GM12864 (cell line): Measurements from ENCODE around the gene TMEM184B.
"Not testable (repeated sequence)": the region's sequence is repeated elsewhere in the genome, so short reads cannot be mapped to it uniquely, and the experiment has no call there.

ENCODE experiments used
- DNase-seq: peaks from one replicate; pipeline ENCODE4 v3.0.0-alpha.2; 2011; ENCODE audit warnings: low read depth
- H3K4me3 ChIP-seq: 2 replicates; pipeline ENCODE4 v1.5.1; 2011; ENCODE audit warnings: mild to moderate bottlenecking, low read depth, low read length, control low read depth
- TF ChIP-seq, protein P1 (sequence below): IDR thresholded peaks from 2 replicates; pipeline ENCODE4 v1.5.1; 2011; ENCODE audit warnings: low read depth, mild to moderate bottlenecking, moderate library complexity, low read length, control low read depth, inconsistent platforms; ENCODE audit errors: missing control alignments

TMEM184B gene

GRCh38 chr22:38177926-38178604 lies 94.7 kb downstream of the TMEM184B start:
- TF ChIP-seq, protein P1, sequence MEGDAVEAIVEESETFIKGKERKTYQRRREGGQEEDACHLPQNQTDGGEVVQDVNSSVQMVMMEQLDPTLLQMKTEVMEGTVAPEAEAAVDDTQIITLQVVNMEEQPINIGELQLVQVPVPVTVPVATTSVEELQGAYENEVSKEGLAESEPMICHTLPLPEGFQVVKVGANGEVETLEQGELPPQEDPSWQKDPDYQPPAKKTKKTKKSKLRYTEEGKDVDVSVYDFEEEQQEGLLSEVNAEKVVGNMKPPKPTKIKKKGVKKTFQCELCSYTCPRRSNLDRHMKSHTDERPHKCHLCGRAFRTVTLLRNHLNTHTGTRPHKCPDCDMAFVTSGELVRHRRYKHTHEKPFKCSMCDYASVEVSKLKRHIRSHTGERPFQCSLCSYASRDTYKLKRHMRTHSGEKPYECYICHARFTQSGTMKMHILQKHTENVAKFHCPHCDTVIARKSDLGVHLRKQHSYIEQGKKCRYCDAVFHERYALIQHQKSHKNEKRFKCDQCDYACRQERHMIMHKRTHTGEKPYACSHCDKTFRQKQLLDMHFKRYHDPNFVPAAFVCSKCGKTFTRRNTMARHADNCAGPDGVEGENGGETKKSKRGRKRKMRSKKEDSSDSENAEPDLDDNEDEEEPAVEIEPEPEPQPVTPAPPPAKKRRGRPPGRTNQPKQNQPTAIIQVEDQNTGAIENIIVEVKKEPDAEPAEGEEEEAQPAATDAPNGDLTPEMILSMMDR, result no peak
- DNase-seq, result no peak
- H3K4me3 ChIP-seq, result no peak overlapping the region

- not testable (repeated sequence) for DNase-seq, H3K4me3 ChIP-seq
Observed at GRCh38 chr22:38177571-38177925, 95.3 kb downstream of the TMEM184B start.

GRCh38 chr22:38177044-38177443 lies 95.8 kb downstream of the TMEM184B start:
- no peak overlapping the region for H3K4me3 ChIP-seq
- no peak for DNase-seq
- TF ChIP-seq, protein P1, result no peak

DNA sequence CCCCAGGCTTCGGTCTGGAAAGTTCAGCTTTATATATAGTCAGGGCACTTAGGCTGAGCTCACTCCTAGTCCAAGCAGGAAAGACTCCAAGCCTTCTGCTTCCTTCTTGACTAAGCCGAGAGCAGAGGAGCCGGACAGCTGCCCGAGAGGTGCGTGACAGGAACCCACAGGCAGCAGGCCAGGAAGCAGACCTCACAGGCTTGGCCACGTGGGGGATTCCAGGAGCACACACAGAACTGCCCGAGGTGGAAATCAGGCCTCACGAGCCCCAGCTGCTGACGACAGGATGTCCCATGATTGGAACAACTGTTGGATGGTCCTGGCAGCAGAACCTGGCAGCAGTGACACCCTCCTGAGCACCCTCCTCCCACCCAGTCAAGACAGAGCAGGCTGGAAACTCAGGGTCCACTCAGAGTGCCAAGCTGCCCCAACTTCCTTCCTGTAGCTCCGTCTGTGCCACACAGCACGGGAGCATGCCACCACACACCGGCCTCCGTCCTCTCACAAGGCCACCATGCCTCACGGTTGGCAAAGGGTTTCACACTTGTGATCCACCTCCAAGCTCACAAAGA lies 96.6 kb downstream of the TMEM184B start:
- no peak overlapping the region for H3K4me3 ChIP-seq
- TF ChIP-seq, protein P1, result no peak
- no peak for DNase-seq

DNA sequence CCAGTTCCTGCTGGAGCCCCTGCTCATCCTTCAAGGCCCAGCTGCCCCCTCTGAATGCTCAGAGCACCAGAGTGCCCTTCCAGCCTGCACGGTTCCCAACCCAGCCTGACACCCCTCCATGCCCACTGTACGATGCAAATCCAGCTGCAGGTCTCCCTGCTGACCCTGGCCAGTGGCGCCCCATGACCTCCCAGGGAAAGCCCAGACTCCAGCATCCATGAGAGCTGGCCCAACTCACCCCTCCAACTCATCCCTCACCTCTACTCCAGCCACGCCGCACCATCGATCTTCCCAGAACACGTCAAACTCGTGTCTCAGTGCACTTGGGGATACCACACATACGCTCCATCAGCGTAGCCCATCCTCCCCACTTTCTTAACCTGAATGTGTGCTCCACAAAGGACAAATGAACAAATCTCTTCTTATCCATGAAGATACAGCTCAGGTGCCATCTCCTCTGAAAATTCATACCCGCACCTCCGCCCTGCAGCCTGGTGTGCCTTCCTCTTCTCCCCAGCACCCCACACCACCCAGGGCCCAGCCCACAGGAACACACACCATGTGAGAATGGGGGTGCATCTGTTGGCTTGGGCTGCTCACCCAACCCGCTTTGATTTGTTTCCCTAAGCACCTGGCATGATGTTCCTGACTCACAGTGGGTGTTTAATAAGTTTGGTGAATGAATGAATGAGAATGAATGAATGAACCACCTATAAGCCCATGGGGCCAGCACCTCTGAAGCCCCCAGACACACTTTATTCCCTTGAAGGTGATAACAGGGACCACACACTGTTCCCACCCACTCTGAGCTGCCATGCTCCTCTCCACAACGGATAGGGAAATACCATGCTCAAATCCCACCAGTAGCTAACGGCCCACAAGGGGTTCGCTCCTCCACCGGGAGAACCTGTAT lies 97.3 kb downstream of the TMEM184B start:
- H3K4me3 ChIP-seq, result no peak overlapping the region
- TF ChIP-seq, protein P1, result no peak
- no peak for DNase-seq

GRCh38 chr22:38174626-38175025 lies 98.2 kb downstream of the TMEM184B start:
- DNase-seq, result no peak
- no peak overlapping the region for H3K4me3 ChIP-seq
- TF ChIP-seq, protein P1, result no peak

- TF ChIP-seq, protein P1, result no peak
- DNase-seq, result no peak
- H3K4me3 ChIP-seq, result no peak overlapping the region
Observed at GRCh38 chr22:38173641-38173906, 99.2 kb downstream of the TMEM184B start.
